ENCODE results near the gene LNPK. TPM values are rescaled to one million over a fixed set of nuclear protein-coding genes. Genes with fewer than 3 reads are reported as not detected.

Gene LNPK
- total and polyA plus RNA-seq, 9 of the 15 experiments (the other 6 are each of a cell fraction or from before 2014, with no cell fraction given) = 6.4 to 40.4 (median 21.3) TPM

DNA sequence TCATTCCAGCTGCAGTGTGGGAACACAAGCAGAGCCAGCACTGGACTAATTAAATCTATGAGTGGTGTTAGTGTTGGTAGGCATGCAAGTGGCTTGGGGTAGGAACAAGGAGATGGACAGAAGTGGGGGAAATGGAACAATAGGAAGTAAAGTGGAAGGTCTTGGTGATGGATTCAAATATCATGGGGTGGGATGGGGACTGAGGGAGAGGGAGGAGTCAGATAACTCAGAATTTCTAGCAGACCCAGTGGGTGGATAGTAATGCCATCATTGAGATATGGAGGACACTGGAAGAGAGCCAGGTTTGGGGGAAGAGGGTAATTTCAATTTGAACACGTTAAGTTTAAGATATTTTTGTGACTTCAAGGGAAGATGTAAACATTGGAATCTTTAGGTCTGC, 2.9 kb upstream of the LNPK start (continued):
- TF ChIP-seq MNT (conservative IDR thresholded peaks at IDR 0.05) (peak in 1 of 2 experiments; percentile 5; a peak in 1 of 4 replicates), ILF3 (IDR thresholded peaks at IDR 0.05; ENCODE audit: borderline replicate concordance) (no peak), SIN3A (IDR thresholded peaks at IDR 0.05; ENCODE audit: borderline replicate concordance in 2 of 2, control insufficient read depth in 1 of 2, low read depth in 2 of 2, low read length in 2 of 2) (no peak), ESRRB (CRISPR knock-in tag; IDR thresholded peaks at IDR 0.05; ENCODE audit: borderline replicate concordance) (peak; percentile 28; the same call in 1 of the 2 replicates), POU5F1 (IDR thresholded peaks at IDR 0.05; ENCODE audit: borderline replicate concordance, low read depth, low read length, partially characterized antibody) (no peak), THRAP3 (IDR thresholded peaks at IDR 0.05; ENCODE audit: borderline replicate concordance) (no peak), PTTG1 (tag; IDR thresholded peaks at IDR 0.05; ENCODE audit: low read depth) (no peak), TOE1 (IDR thresholded peaks at IDR 0.05; ENCODE audit: borderline replicate concordance) (no peak), TOE1 (CRISPR knock-in tag; IDR thresholded peaks at IDR 0.05; ENCODE audit: borderline replicate concordance, low read depth) (no peak), THAP7 (CRISPR knock-in tag; IDR thresholded peaks at IDR 0.05) (no peak), CBFA2T3 (IDR thresholded peaks at IDR 0.05) (peak; percentile 43; the same call in 1 of the 2 replicates), MYBL2 (IDR thresholded peaks at IDR 0.05; ENCODE audit: low read depth) (no peak), MYBL2 (CRISPR knock-in tag; IDR thresholded peaks at IDR 0.05; ENCODE audit: borderline replicate concordance) (no peak), RB1 (IDR thresholded peaks at IDR 0.05; ENCODE audit: low read depth) (no peak), CGGBP1 (CRISPR knock-in tag; IDR thresholded peaks at IDR 0.05) (no peak), MECOM (CRISPR knock-in tag; IDR thresholded peaks at IDR 0.05) (no peak)
- TF ChIP-seq, protein P1, sequence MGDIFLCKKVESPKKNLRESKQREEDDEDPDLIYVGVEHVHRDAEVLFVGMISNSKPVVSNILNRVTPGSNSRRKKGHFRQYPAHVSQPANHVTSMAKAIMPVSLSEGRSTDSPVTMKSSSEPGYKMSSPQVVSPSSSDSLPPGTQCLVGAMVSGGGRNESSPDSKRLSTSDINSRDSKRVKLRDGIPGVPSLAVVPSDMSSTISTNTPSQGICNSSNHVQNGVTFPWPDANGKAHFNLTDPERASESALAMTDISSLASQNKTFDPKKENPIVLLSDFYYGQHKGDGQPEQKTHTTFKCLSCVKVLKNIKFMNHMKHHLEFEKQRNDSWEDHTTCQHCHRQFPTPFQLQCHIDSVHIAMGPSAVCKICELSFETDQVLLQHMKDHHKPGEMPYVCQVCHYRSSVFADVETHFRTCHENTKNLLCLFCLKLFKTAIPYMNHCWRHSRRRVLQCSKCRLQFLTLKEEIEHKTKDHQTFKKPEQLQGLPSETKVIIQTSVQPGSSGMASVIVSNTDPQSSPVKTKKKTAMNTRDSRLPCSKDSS (IDR thresholded peaks at IDR 0.05; ENCODE audit: low read depth, partially characterized antibody) = no peak

All from K562 (cell line).